Measurements from ENCODE around the gene ACMSD.
"Not testable (repeated sequence)": the region's sequence is repeated elsewhere in the genome, so short reads cannot be mapped to it uniquely, and the experiment has no call there.

ACMSD gene

GRCh38 chr2:134800341-134800740 is 38.1 kb upstream of the ACMSD start:
- no peak overlapping the region for H3K27ac ChIP-seq
- DNase-seq (ENCODE audit: low spot score) = no peak
- no peak for TF ChIP-seq CTCF (conservative IDR thresholded peaks at IDR 0.05; ENCODE audit: low read depth)
- CTCF ChIA-PET = interaction anchor here (0.6 to 0.8 kb wide), 3 partner anchors 10 to 117 kb away, joined by 3 to 4 read pairs (median 3); no protein-coding TSS in a partner anchor
- POLR2A ChIA-PET (ENCODE audit: low non-redundant PET) = no interaction called here

- CTCF ChIA-PET; DNase-seq (ENCODE audit: low spot score); POLR2A ChIA-PET (ENCODE audit: low non-redundant PET); H3K27ac ChIP-seq: not testable (repeated sequence)
Observed at GRCh38 chr2:134803609-134804405, 34.6 kb upstream of the ACMSD start.

GRCh38 chr2:134815741-134816140 is 22.7 kb upstream of the ACMSD start:
- CTCF ChIA-PET = no interaction called here

GRCh38 chr2:134818321-134818720 is 20.1 kb upstream of the ACMSD start:
- ChIA-PET POLR2A (ENCODE audit: low non-redundant PET) (no interaction called here), CTCF (no interaction called here)
- TF ChIP-seq CTCF (conservative IDR thresholded peaks at IDR 0.05; ENCODE audit: low read depth) = no peak
- DNase-seq (ENCODE audit: low spot score) = peak; percentile 83
- H3K27ac ChIP-seq = peak overlapping the region; percentile 30; the same call in 1 of the 2 replicates

More at GRCh38 chr2:134815741-134816140, 22.7 kb upstream of the ACMSD start:
- no peak for TF ChIP-seq CTCF (conservative IDR thresholded peaks at IDR 0.05; ENCODE audit: low read depth)
- no peak for DNase-seq (ENCODE audit: low spot score)
- H3K27ac ChIP-seq = no peak overlapping the region
- POLR2A ChIA-PET (ENCODE audit: low non-redundant PET) = no interaction called here

GRCh38 chr2:134819334-134819733 is 19.1 kb upstream of the ACMSD start:
- DNase-seq (ENCODE audit: low spot score) = peak; percentile 91
- no peak overlapping the region for H3K27ac ChIP-seq
- CTCF ChIA-PET = no interaction called here
- no peak for TF ChIP-seq CTCF (conservative IDR thresholded peaks at IDR 0.05; ENCODE audit: low read depth)
- POLR2A ChIA-PET (ENCODE audit: low non-redundant PET) = no interaction called here

- TF ChIP-seq CTCF (conservative IDR thresholded peaks at IDR 0.05; ENCODE audit: low read depth) = no peak
- DNase-seq (ENCODE audit: low spot score) = no peak
- CTCF ChIA-PET = interaction anchor here (0.6 kb wide), 2 partner anchors 69 to 90 kb away, joined by 3 read pairs; no protein-coding TSS in a partner anchor
- POLR2A ChIA-PET (ENCODE audit: low non-redundant PET) = no interaction called here
- H3K27ac ChIP-seq = no peak overlapping the region
Observed at GRCh38 chr2:134823431-134823830, 15.0 kb upstream of the ACMSD start.

GRCh38 chr2:134823832-134824231 is 14.6 kb upstream of the ACMSD start:
- no peak for DNase-seq (ENCODE audit: low spot score)
- ChIA-PET CTCF (interaction anchor here (0.6 kb wide), 1 partner anchor 69 kb away, joined by 3 read pairs; no protein-coding TSS in a partner anchor), POLR2A (ENCODE audit: low non-redundant PET) (no interaction called here)
- no peak overlapping the region for H3K27ac ChIP-seq
- TF ChIP-seq CTCF (conservative IDR thresholded peaks at IDR 0.05; ENCODE audit: low read depth) = no peak

GRCh38 chr2:134825716-134826115 is 12.7 kb upstream of the ACMSD start:
- POLR2A ChIA-PET (ENCODE audit: low non-redundant PET); DNase-seq (ENCODE audit: low spot score); H3K27ac ChIP-seq; CTCF ChIA-PET: not testable (repeated sequence)

Data from RWPE1 (cell line).